HG03460 (cell line): Measurements from ENCODE around the gene SLC25A31.
A peak's percentile ranks its signal among the peaks of the same experiment; 100 is the strongest.

Experiments used
- ATAC-seq: cut with Tn5 transposase; IDR thresholded peaks from one replicate; pipeline ENCODE4 v1.9.1; 2021; ENCODE audit not compliant: unreplicated experiment

Gene SLC25A31

DNA sequence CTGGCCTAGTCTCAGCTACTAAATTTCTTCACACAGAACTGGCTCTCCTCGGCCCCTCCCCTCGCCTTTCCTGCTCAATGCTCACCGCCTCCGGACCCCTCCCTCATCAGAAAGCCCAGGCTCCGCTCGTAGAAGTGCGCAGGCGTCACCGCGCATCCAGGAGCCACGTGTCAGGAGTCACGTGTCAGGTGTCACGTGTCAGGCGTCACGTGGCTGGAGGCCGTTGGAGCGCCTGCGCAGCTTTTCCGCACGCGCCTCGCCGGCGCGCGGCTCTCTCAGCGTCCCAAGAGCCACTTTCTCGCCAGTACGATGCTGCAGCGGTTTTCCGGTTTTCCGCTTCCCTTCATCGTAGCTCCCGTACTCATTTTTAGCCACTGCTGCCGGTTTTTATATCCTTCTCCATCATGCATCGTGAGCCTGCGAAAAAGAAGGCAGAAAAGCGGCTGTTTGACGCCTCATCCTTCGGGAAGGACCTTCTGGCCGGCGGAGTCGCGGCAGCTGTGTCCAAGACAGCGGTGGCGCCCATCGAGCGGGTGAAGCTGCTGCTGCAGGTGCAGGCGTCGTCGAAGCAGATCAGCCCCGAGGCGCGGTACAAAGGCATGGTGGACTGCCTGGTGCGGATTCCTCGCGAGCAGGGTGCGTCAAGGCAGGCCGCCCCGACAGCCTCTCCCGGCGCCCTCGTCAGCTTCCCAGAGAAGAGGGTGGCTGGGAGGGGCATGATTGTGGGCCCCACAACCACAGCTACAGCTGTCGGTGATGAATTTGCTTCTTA, at the start of gene SLC25A31:
Gene SLC25A31, plus strand, starts transcription at position 259 of the 772 bp plus-strand sequence. Its CDS starts 146 bp downstream, at position 405.
- ATAC-seq, result no peak

GRCh38 chr4:127685292-127685691, 44.9 kb upstream of the SLC25A31 start:
- no peak for ATAC-seq

GRCh38 chr4:127686658-127687057, 43.5 kb upstream of the SLC25A31 start:
- no peak for ATAC-seq

DNA sequence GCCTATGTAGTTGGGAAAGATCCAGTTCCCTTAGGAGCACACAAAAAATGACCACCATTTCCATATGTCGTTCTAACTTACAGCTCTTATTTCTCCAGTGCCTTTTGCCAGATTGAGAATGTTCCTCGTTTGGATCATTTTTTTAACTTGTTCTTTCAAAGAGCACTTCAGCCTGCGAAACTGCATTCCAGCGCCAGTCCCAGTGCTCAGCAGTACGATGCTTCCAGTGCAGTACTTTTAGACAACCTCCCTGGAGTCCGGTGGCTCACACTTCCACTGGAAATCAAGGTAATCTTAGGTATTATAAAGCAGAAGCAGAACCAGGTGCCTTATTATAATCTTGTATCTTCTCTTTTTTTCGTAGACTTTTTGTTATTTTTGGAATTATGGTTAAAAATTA, 42.6 kb upstream of the SLC25A31 start:
- ATAC-seq, result no peak

GRCh38 chr4:127698789-127699200, 31.4 kb upstream of the SLC25A31 start:
- peak; percentile 100 for ATAC-seq

GRCh38 chr4:127708985-127709384, 21.2 kb upstream of the SLC25A31 start:
- ATAC-seq, result no peak

GRCh38 chr4:127709456-127709855, 20.7 kb upstream of the SLC25A31 start:
- ATAC-seq, result no peak

- no peak for ATAC-seq
Measured at GRCh38 chr4:127731406-127731805, 1.2 kb downstream of the SLC25A31 start.

- peak; percentile 72 for ATAC-seq
Measured at GRCh38 chr4:127732623-127733328, 2.6 kb downstream of the SLC25A31 start.

- ATAC-seq, result no peak
Measured at GRCh38 chr4:127734976-127735375, 4.8 kb downstream of the SLC25A31 start.

- ATAC-seq, result no peak
Measured at GRCh38 chr4:127737295-127737694, 7.1 kb downstream of the SLC25A31 start.

- no peak for ATAC-seq
Measured at GRCh38 chr4:127741247-127741646, 11.0 kb downstream of the SLC25A31 start.

- no peak for ATAC-seq
Measured at GRCh38 chr4:127747883-127748282, 17.7 kb downstream of the SLC25A31 start.

- no peak for ATAC-seq
Measured at GRCh38 chr4:127748957-127749356, 18.8 kb downstream of the SLC25A31 start.

- ATAC-seq, result no peak
Measured at GRCh38 chr4:127756906-127757305, 26.7 kb downstream of the SLC25A31 start.

GRCh38 chr4:127759228-127759820, 29.1 kb downstream of the SLC25A31 start:
- ATAC-seq, result peak; percentile 80

- ATAC-seq, result no peak
Measured at GRCh38 chr4:127759893-127760292, 29.7 kb downstream of the SLC25A31 start.

DNA sequence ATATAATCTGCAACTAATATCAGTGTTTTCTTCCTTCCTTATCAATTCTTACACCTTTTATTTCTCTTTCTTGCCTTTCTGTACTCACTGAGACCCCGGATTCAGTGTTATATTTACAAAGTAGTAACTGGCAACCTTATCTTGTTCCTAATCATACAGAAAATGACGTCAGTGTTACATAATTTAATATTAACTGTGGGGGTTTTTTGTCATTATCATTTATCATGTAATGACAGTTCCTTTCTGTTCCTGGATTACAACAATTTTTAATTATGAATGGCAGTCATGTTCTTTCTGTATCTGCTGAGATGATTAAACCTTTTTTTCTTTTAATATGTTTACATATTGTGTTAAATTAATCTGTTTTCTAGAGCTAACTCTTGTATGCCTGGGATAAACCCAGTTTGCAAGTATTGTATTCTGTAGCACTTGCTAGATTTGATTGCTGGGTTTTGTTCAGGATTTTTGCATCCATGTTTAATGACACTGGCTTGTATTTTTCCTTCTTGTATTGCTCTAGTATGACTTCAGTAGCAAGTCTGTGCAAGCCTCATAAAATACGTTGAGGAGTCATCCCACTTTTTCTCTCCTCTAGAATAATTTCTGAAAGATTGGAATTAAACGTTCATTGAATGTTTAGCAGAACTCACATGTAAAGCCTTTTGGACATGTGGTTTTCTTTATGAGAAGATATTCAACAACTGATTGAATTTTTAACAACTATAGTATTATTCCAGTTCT, 41.5 kb downstream of the SLC25A31 start:
- no peak for ATAC-seq

DNA sequence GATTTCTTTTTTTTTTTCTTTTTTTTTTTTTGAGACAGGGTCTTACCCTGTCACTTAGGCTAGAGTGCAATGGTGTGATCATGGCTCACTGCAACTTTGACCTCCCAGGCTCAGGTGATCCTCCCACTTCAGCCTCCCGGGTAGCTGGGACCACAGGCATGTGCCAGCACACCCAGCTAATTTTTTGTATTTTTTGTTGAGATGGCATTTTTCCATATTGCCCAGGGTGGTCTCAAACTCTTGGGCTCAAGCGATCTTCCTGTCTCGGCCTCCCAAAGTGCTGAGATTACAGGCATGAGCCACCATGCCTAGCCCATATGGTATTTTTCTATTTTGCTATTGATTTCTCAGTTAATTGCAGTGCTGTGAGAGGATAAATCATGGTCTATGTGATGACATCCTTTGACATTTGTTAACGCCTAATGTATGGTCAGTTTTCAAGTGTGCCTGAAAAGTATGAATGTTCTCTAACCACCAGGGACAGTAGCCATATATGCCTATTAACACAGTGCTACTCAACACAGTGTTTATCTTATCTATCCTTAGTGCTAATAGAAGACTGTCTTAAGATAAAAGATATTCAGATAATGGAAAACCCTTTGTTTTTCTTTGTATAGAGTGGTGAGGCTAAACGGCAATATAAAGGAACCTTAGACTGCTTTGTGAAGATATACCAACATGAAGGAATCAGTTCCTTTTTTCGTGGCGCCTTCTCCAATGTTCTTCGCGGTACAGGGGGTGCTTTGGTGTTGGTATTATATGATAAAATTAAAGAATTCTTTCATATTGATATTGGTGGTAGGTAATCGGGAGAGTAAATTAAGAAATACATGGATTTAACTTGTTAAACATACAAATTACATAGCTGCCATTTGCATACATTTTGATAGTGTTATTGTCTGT, 42.8 kb downstream of the SLC25A31 start:
- no peak for ATAC-seq

DNA sequence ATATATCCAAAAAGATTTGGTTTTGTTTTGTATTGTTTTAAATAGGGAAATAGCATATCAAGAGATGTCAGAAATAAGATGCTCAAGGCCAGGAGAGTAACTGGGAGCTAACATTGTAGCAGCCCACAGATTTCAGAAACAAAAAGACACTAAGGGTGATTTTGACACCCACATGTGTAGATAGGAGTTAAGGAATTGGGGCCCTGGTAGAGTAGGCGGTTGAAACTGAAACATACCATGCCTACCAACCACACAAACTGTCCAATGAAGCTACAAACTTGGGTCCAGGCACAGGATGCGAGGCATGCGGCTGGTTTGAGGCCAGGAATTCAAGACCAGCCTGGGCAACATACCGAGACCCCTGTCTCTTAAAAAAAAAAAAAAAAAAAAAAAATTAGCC, 45.6 kb downstream of the SLC25A31 start:
- ATAC-seq, result no peak
